Ovary (tissue), 3 donors: ENCODE data around the gene ISG20L2.

Experiments
- EP300 ChIP-seq: sonication (generic); formaldehyde crosslinking; IDR thresholded peaks from one replicate; pipeline ENCODE4 v1.6.1; 2017; ENCODE audit warnings: antibody characterized with exemption
- POLR2A ChIP-seq: fragments of 450-650 bp; IDR thresholded peaks from one replicate; pipeline ENCODE4 v1.6.1; 2017; ENCODE audit warnings: antibody characterized with exemption, mild to moderate bottlenecking, moderate library complexity
- TF ChIP-seq, protein P1 (sequence below), 3 donors: fragments of 450-650 bp in 2 of 3; fragments of 200-600 bp in 1 of 3; IDR thresholded peaks; one replicate each; pipeline versions ENCODE4 v1.5.1 to v1.8.0; 2016 to 2022; ENCODE audit warnings: antibody characterized with exemption in 3 of 3, mild to moderate bottlenecking in 1 of 3
- donor health status: DM: no; HTN: no; CAD: no.

GRCh38 chr1:156744786-156745419, 16.3 kb upstream of the ISG20L2 start:
- TF ChIP-seq, protein P1, sequence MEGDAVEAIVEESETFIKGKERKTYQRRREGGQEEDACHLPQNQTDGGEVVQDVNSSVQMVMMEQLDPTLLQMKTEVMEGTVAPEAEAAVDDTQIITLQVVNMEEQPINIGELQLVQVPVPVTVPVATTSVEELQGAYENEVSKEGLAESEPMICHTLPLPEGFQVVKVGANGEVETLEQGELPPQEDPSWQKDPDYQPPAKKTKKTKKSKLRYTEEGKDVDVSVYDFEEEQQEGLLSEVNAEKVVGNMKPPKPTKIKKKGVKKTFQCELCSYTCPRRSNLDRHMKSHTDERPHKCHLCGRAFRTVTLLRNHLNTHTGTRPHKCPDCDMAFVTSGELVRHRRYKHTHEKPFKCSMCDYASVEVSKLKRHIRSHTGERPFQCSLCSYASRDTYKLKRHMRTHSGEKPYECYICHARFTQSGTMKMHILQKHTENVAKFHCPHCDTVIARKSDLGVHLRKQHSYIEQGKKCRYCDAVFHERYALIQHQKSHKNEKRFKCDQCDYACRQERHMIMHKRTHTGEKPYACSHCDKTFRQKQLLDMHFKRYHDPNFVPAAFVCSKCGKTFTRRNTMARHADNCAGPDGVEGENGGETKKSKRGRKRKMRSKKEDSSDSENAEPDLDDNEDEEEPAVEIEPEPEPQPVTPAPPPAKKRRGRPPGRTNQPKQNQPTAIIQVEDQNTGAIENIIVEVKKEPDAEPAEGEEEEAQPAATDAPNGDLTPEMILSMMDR (IDR thresholded peaks at IDR 0.05), result no peak
- TF ChIP-seq POLR2A (no peak), EP300 (no peak)
